ENCODE data around the gene INPP5A.

- TF ChIP-seq POLR2A (IDR thresholded peaks at IDR 0.05; ENCODE audit: low read depth, low read length) (no peak), POLR2AphosphoS5 (IDR thresholded peaks at IDR 0.05; ENCODE audit: low read depth, low read length) (no peak), PAX5 (IDR thresholded peaks at IDR 0.05; ENCODE audit: insufficient read depth, low read length, severe bottlenecking) (no peak), TAF1 (IDR thresholded peaks at IDR 0.05; ENCODE audit: low read depth, low read length) (no peak), SPI1 (IDR thresholded peaks at IDR 0.05; ENCODE audit: low read depth, low read length) (no peak)
Observed at GRCh38 chr10:132539431-132539839, 1.8 kb downstream of the INPP5A start.
